GM18873 (cell line): ENCODE measurements around the gene ACOT2.
"Not testable (repeated sequence)": the region's sequence is repeated elsewhere in the genome, so short reads cannot be mapped to it uniquely, and the experiment has no call there.

Experiments
- ATAC-seq: cut with Tn5 transposase; IDR thresholded peaks from one replicate; pipeline ENCODE4 v1.9.1; 2021; ENCODE audit warnings: mild to moderate bottlenecking, moderate library complexity, moderate number of reproducible peaks; ENCODE audit not compliant: unreplicated experiment, low FRiP score

Gene ACOT2

GRCh38 chr14:73567358-73567757 is 1.7 kb upstream of the ACOT2 start:
- no peak for ATAC-seq

GRCh38 chr14:73567951-73568885 is 795 bp upstream of the ACOT2 start:
- no peak for ATAC-seq

- not testable (repeated sequence) for ATAC-seq
Observed at GRCh38 chr14:73568886-73569184, 178 bp upstream of the ACOT2 start.

GRCh38 chr14:73570913-73571312 is 1.9 kb downstream of the ACOT2 start:
- not testable (repeated sequence) for ATAC-seq

- ATAC-seq, result not testable (repeated sequence)
Observed at GRCh38 chr14:73573034-73573433, 4.0 kb downstream of the ACOT2 start.

- ATAC-seq, result not testable (repeated sequence)
Observed at GRCh38 chr14:73573740-73574139, 4.7 kb downstream of the ACOT2 start.

GRCh38 chr14:73574251-73574650 is 5.2 kb downstream of the ACOT2 start:
- ATAC-seq, result not testable (repeated sequence)

GRCh38 chr14:73576391-73576790 is 7.4 kb downstream of the ACOT2 start:
- ATAC-seq, result no peak

GRCh38 chr14:73577214-73577613 is 8.2 kb downstream of the ACOT2 start:
- ATAC-seq, result not testable (repeated sequence)

GRCh38 chr14:73582102-73582979 is 13.3 kb downstream of the ACOT2 start:
- ATAC-seq, result not testable (repeated sequence)

- no peak for ATAC-seq
Observed at GRCh38 chr14:73588695-73589094, 19.7 kb downstream of the ACOT2 start.

GRCh38 chr14:73589116-73589515 is 20.1 kb downstream of the ACOT2 start:
- no peak for ATAC-seq

- ATAC-seq, result not testable (repeated sequence)
Observed at GRCh38 chr14:73590673-73591004, 21.6 kb downstream of the ACOT2 start.

GRCh38 chr14:73591690-73592449 is 22.9 kb downstream of the ACOT2 start, which contains the start of gene ACOT4:
Gene ACOT4, plus strand, starts transcription at chr14:73591873. Its CDS starts 87 bp downstream, at chr14:73591960.
- no peak for ATAC-seq

- no peak for ATAC-seq
Observed at GRCh38 chr14:73594491-73594890, 25.5 kb downstream of the ACOT2 start.

- ATAC-seq, result no peak
Observed at GRCh38 chr14:73599499-73599898, 30.5 kb downstream of the ACOT2 start.

- ATAC-seq, result no peak
Observed at GRCh38 chr14:73602994-73603393, 34.0 kb downstream of the ACOT2 start.

GRCh38 chr14:73606271-73606670 is 37.3 kb downstream of the ACOT2 start:
- no peak for ATAC-seq

GRCh38 chr14:73607241-73607640 is 38.2 kb downstream of the ACOT2 start:
- no peak for ATAC-seq

GRCh38 chr14:73610687-73611086 is 41.7 kb downstream of the ACOT2 start:
- ATAC-seq, result no peak
